GM21367 (cell line): ENCODE measurements around the gene IL17RB.

Source experiments
- ATAC-seq: cut with Tn5 transposase; IDR thresholded peaks from one replicate; pipeline ENCODE4 v1.9.1; 2021; ENCODE audit not compliant: unreplicated experiment

IL17RB gene

DNA sequence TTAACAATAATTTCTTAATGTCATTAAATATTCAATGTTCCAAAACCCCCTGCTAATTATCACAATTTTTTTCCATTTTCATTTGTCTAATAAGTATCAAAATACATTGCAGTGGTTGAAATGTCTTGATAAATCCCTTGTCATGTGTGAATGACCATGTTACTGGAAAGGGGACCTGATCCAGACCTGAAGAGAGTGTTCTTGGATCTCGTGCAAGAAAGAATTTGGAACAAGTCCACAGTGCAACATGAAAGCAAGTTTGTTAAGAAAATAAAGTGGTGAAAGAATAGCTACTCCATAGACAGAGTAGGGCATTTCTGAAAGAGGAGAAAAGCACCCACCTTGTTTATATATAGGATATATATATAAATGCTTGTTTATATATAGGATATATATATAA is 55.7 kb downstream of the IL17RB start:
- no peak for ATAC-seq

DNA sequence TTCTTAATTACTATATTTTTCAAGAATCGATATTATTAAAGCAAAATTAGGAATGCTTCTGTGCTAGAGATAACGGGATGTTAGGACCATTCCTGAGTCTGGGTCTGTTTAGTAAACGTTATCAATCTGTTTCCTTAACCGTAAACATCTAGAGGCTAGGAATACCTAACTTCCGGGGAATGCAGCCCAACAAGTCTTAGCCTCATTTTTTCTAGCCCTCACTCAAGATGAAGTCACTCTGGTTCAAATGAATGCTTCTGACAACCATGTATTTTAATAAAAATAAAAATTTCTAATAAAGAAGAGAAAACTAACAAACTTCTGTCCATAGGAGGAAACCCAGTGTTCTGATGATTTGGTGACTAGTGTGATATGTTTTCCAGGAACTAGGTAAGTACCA is 56.3 kb downstream of the IL17RB start:
- no peak for ATAC-seq

DNA sequence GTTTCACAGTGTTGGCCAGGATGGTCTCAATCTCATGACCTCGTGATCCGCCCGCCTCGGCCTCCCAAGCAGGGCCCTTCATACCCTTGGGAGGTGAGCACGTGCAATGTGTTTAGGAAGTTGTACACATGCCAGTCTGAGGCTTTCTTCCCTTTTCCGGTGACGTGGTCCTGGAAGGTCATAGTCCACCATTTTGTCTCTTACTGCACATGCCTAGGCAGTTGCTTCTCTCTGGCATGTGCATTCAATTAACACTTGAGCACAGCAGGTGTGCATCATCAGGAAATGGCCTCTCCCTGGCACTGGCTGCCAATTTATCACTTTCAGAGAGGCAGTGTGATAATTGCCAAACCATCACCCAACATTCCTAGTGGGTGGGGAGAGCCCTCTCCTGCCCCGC is 67.0 kb downstream of the IL17RB start:
- no peak for ATAC-seq
